Smooth muscle cell (in vitro differentiated cells): ENCODE results near the gene GATAD2B. TPM values are rescaled to one million over a fixed set of nuclear protein-coding genes. Genes with fewer than 3 reads are reported as not detected.

Experiments used
- DNase-seq: peaks from one replicate; lab custom pipeline; 2025; ENCODE audit not compliant: unreplicated experiment; lab: John Stamatoyannopoulos, UW
- H2AFZ ChIP-seq: fragments of 200-600 bp; sonication (generic); 2 replicates; pipeline ENCODE4 v1.6.0; 2016; ENCODE audit warnings: antibody characterized with exemption, low read depth, mild to moderate bottlenecking
- H3F3A ChIP-seq: fragments of 200-600 bp; sonication (generic); 2 replicates; pipeline ENCODE4 v1.6.0; 2017; ENCODE audit warnings: antibody characterized with exemption, low read depth
- H3K27ac ChIP-seq: fragments of 200-600 bp; sonication (generic); 2 replicates; pipeline ENCODE4 v1.5.1; 2016; ENCODE audit warnings: low read depth, mild to moderate bottlenecking
- H3K27me3 ChIP-seq: fragments of 200-600 bp; sonication (generic); 2 replicates; pipeline ENCODE4 v1.6.1; 2016; ENCODE audit warnings: low read depth, mild to moderate bottlenecking
- H3K36me3 ChIP-seq: fragments of 200-600 bp; sonication (generic); 2 replicates; pipeline ENCODE4 v1.5.1; 2016; ENCODE audit warnings: low read depth
- H3K4me1 ChIP-seq: fragments of 200-600 bp; sonication (generic); 2 replicates; pipeline ENCODE4 v1.5.1; 2016; ENCODE audit warnings: low read depth
- H3K4me2 ChIP-seq: fragments of 200-600 bp; sonication (generic); 2 replicates; pipeline ENCODE4 v1.6.0; 2016; ENCODE audit warnings: mild to moderate bottlenecking
- H3K4me3 ChIP-seq: fragments of 200-600 bp; sonication (generic); 2 replicates; pipeline ENCODE4 v1.5.1; 2016; ENCODE audit warnings: mild to moderate bottlenecking
- H3K79me2 ChIP-seq: fragments of 200-600 bp; sonication (generic); 2 replicates; pipeline ENCODE4 v1.6.0; 2016; ENCODE audit warnings: low read depth, mild to moderate bottlenecking
- H3K9ac ChIP-seq: fragments of 200-600 bp; sonication (generic); 2 replicates; pipeline ENCODE4 v1.6.0; 2016; ENCODE audit warnings: low read depth
- H3K9me3 ChIP-seq: fragments of 200-600 bp; sonication (generic); replicated peaks from 2 replicates; pipeline ENCODE4 v1.5.1; 2016; ENCODE audit warnings: low read depth
- H4K20me1 ChIP-seq: fragments of 200-600 bp; sonication (generic); 2 replicates; pipeline ENCODE4 v1.6.0; 2016; ENCODE audit warnings: low read depth
- WGBS: methylation state at CpG from one replicate; pipeline ENCODE4 v1.1.7; 2016; ENCODE audit warnings: low lambda C conversion rate; 5-methylcytosine and 5-hydroxymethylcytosine counted together
- polyA plus RNA-seq: library from polyadenylated mRNA; unstranded; fragments of >200 nt; fragmentation: Nextera tagmentation; extraction: Ambion mirVana; gene quantifications from 2 replicates; pipeline ENCODE4 v1.2.1, GENCODE V29; 2016
- total RNA-seq: library from RNA; depleted of rRNA; stranded (reverse); fragments of >200 nt; gene quantifications from 2 replicates; pipeline ENCODE4 v1.2.3, GENCODE V29; 2014
- TF ChIP-seq, protein P1 (sequence below): fragments of 200-600 bp; sonication (generic); IDR thresholded peaks from 2 replicates; pipeline ENCODE4 v1.5.1; 2017; ENCODE audit warnings: borderline replicate concordance, mild to moderate bottlenecking, antibody characterized with exemption; ENCODE audit not compliant: insufficient read depth, poor library complexity, severe bottlenecking

Gene GATAD2B
- 13.2 and 24.9 TPM in 2 replicates for total RNA-seq
- 7.8 and 10.0 TPM in 2 replicates for polyA plus RNA-seq

DNA sequence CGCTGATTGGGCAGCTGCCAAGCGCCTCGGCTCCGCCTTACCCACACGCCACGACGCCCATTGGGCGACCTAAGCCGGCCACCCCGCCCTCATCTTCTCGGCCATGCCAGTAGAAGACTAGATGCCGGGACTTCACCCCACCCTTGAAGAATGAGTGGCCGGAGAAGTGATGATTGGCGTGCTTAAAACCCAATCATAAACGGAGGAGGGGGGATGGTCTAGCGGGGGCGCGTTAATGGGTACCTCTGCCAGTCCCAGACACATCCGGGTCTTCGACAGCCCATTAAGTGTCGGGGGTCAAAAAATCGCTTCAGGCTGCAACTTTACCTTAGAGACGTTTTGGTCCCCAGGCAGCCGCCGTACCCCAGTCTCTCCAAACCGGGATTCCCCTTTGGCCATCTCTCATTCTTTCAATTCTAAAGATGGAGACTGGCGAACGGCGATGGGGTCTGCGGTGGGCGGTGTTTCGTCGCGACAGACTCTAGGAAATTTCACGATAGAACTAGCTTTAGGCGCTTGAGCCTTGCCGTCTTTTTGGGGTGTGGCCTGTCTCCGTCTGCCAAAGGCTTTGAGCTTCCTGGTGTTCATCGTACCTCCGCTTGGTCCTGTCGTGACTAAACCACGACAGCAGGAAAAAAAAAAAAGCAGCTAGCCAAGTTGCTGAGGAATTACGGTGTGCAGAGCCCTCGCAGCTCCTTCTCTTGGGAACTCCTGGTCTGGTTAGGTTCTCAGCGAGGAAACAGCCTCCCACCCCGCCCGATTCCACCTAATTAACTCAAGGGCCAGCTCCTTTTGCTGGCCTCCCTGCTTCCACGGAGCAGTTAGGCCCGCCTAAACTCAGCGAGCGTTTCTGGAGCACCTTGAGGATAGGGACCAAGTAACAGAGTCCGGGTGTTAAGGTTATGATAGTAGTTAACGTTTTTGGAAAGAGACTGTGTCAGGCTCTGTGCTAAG lies at the start of gene GATAD2B:
Gene GATAD2B, minus strand, starts transcription at position 1 of the 954 bp plus-strand sequence. CDS start 94,625 bp downstream, outside the sequence.
- Histone ChIP-seq H3F3A (no peaks in the 10 kb centered on the region), H3K9ac (peak within 1 kb of the TSS; percentile 95), H3K27ac (peak within 1 kb of the TSS; percentile 78), H3K79me2 (peaks cover 44% of the 10 kb centered on the region), H3K27me3 (no peaks in the 10 kb centered on the region), H3K9me3 (no peaks in the 10 kb centered on the region), H3K4me3 (peak within 1 kb of the TSS; percentile 86), H3K36me3 (no peaks in the 10 kb centered on the region), H4K20me1 (peaks cover 40% of the 10 kb centered on the region), H2AFZ (peak within 1 kb of the TSS; percentile 89), H3K4me1 (peaks cover 17% of the 10 kb centered on the region), H3K4me2 (peak within 1 kb of the TSS; percentile 93)
- TF ChIP-seq, protein P1, sequence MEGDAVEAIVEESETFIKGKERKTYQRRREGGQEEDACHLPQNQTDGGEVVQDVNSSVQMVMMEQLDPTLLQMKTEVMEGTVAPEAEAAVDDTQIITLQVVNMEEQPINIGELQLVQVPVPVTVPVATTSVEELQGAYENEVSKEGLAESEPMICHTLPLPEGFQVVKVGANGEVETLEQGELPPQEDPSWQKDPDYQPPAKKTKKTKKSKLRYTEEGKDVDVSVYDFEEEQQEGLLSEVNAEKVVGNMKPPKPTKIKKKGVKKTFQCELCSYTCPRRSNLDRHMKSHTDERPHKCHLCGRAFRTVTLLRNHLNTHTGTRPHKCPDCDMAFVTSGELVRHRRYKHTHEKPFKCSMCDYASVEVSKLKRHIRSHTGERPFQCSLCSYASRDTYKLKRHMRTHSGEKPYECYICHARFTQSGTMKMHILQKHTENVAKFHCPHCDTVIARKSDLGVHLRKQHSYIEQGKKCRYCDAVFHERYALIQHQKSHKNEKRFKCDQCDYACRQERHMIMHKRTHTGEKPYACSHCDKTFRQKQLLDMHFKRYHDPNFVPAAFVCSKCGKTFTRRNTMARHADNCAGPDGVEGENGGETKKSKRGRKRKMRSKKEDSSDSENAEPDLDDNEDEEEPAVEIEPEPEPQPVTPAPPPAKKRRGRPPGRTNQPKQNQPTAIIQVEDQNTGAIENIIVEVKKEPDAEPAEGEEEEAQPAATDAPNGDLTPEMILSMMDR, result no peak
- WGBS, result 1% methylated on average over 53 of the region's 53 CpGs
- peak; percentile 89 for DNase-seq

DNA sequence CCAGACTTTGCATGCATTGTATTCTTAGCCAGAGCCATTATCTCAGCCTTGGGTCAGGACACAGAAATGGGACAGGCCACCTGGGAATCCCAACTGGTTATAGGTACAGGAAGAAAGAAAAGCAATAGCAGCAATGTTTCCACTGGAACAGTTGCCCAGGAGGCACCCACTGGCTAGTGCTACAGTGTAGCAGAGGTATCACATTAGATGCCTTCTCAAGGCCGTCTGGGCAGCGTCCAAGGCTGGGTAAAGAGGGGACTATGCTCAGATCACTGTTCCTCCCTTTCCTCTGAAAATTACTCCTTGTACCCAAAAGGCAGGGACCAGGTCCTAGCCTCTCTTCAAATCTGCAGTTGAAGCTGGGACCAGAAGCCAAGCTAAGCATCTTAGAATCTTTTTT lies 47.6 kb upstream of the GATAD2B start:
- Histone ChIP-seq H3K79me2 (peaks cover 4% of the 10 kb centered on the region), H3K36me3 (no peaks in the 10 kb centered on the region), H3K9ac (no peak overlapping the region), H4K20me1 (no peaks in the 10 kb centered on the region), H3K27ac (no peak overlapping the region), H3K4me3 (no peak overlapping the region), H3K4me2 (no peak overlapping the region), H3K9me3 (no peaks in the 10 kb centered on the region), H3F3A (peaks cover 8% of the 10 kb centered on the region), H3K4me1 (peaks cover 4% of the 10 kb centered on the region), H3K27me3 (no peaks in the 10 kb centered on the region), H2AFZ (no peak overlapping the region)
- TF ChIP-seq, protein P1, result no peak
- DNase-seq, result no peak
- 94% methylated on average over 2 of the region's 2 CpGs for WGBS

DNA sequence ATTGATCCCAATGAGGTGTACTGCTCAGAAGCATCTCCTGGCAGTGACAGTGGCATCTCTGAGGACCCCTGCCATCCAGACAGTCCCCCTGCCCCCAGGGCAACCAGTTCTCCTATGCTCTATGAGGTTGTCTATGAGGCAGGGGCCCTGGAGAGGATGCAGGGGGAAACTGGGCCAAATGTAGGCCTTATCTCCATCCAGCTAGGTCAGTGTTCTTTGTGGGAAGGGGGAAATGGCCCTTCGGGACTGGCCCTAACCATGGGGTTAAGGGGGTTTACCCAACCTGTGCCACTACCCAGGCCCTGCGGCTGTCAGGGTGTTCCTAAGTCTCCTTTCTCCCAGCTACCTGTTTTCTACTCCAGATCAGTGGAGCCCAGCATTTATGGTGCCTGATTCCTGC lies 46.2 kb upstream of the GATAD2B start:
- peak overlapping the region; percentile 87 for H3K4me2 ChIP-seq
- H3K27ac ChIP-seq, result no peak overlapping the region
- H3K36me3 ChIP-seq, result no peaks in the 10 kb centered on the region
- H3K9me3 ChIP-seq, result no peaks in the 10 kb centered on the region
- no peaks in the 10 kb centered on the region for H4K20me1 ChIP-seq
- no peak overlapping the region for H3K9ac ChIP-seq
- H2AFZ ChIP-seq, result no peak overlapping the region
- H3K4me3 ChIP-seq, result peak overlapping the region; percentile 63
- H3K4me1 ChIP-seq, result peaks cover 14% of the 10 kb centered on the region
- DNase-seq, result no peak
- H3F3A ChIP-seq, result peaks cover 8% of the 10 kb centered on the region
- H3K27me3 ChIP-seq, result no peaks in the 10 kb centered on the region
- 95% methylated on average over 2 of the region's 2 CpGs for WGBS
- TF ChIP-seq, protein P1, result no peak
- H3K79me2 ChIP-seq, result peaks cover 13% of the 10 kb centered on the region
